Endothelial cell of hepatic sinusoid (primary cell): ENCODE measurements around the gene IFT27.

ENCODE experiments used
- in situ Hi-C: cut with HindIII; loops from 2 replicates; pipeline ENCODE4 v1.10.0; 2017; ENCODE audit warnings: low sequenced_read_pairs

The IFT27 gene, protein sequence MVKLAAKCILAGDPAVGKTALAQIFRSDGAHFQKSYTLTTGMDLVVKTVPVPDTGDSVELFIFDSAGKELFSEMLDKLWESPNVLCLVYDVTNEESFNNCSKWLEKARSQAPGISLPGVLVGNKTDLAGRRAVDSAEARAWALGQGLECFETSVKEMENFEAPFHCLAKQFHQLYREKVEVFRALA

DNA sequence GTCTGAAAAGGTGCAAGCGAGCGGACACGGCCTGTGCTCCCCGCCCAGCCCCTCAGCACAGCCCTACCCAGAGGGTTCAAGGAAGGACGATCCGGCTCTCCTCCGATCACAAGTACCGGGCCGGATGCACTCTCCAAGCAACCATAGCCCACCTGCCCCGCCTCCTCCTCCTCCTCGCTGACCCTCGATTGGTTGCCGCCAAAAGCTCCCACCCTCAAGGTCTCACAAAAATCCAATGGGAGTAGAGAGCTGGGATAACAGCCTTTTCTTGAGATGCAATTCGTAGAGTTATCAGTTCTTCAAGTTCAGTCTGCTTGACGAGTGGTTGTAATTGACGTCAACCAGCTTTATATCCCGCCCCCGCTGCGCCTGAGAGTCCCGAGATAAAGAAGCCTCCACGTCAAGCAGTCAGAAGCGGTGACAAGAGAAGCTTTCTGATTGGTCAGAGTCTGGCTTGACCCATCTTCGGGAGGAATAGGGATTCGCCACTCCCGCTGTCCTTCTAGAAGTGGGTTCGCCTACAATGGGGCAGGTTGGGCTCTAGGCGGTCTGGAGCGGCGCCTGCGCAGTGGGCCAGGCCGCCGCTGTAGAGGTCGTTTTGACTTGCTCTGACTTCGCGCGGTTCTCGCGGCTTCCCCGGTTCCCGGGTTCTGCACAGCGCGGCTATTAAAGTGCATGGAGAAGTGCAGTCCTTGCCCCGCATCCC is at the start of gene IFT27:
TSS of gene IFT27 (minus strand) at position 156 of the 706 bp plus-strand sequence. CDS start 412 bp downstream, outside the sequence.
- in situ Hi-C loops, result loop anchor here (5.0 to 10.0 kb wide), 4 partner anchors 61 to 279 kb away; partner anchors contain the start of gene KCTD17

DNA sequence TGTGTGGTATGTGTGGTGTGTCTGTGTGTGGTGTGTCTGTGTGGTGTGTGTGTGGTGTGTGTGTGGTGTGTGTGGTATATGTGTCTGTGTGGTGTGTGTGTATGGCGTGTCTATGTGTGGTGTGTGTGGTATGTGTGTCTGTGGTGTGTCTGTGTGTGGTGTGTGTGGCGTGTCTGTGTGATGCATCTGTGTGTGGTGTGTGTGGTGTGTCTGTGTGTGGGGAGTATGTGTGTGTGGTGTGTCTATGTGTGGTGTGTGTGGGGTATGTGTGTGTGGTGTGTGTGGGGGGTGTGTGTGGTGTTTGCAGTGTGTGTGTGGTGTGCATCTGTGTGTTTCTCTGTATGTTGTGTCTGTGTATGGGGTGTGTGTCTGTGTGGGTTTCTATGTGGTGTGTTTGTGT is 48.7 kb upstream of the IFT27 start:
- in situ Hi-C loops, result no loop called here

DNA sequence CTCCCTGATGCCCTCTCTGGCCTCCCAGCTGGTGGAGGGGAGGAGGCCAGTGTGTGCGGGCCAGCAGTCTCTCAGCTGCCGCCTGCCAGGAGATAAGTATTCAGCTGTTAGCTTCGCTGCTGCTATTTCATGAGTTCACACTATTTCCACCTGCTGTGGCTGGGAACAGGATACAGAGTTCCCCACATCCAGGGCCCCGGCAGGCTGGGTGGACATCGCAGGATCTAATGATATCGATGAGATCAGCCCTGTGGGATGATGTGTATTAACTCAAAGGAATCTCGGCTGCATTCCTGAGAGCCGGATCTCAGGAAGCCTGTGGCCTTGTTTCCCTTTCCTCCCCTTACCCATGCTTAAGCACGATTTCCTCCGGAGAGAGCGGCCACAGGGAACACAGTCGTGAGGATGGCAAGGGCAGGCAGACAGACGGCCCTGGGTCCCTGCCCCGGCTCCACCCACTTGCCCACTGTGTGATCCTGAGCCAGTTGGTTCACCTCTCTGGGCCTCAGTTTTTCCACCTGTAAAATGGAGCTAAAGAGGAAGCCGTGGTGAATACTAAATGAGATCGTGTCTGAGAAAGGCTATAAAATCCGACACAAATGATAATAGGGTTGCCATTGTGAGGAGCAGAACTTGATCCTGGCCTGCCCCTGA is 47.4 kb upstream of the IFT27 start:
- in situ Hi-C loops, result no loop called here

DNA sequence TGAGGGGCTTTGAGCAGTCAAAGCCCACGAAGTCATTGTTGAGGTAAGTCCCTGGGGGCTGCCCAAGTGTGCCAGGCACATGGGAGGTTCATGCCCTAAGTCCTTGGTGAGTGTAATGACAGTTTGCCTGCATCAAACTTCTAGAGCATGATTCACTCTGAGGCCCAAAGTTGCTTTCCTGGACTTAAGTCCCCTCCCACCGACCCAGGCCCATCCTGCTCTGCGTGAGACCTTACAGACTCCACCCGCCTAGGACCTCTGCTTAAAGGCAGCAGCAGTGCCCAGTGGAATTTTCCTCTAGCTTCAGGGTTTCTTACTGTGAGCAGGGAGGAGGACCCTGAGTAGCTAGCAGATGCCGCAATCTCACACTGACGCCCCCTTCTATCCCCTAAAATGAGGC is 46.7 kb upstream of the IFT27 start:
- in situ Hi-C loops, result no loop called here

DNA sequence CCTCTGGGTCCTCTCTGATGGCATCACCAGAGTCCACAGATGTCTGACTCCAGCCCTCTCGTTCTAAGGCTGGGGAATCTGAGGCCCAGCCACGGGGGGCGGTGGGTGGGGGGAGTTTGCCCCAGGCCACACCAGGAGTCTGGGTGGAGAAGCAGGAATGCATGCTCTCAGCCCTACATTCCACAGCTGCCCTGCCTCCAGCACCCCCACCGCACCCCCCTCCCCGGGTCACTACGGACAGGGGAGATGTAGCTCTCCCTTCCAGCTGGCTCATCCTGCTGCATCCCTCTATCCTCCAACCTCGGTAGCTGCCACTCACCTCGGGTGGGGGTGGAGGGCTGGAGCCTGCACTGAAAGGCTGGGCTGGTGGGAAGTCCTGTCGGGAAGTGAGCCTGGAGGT is 43.2 kb upstream of the IFT27 start:
- in situ Hi-C loops, result no loop called here

DNA sequence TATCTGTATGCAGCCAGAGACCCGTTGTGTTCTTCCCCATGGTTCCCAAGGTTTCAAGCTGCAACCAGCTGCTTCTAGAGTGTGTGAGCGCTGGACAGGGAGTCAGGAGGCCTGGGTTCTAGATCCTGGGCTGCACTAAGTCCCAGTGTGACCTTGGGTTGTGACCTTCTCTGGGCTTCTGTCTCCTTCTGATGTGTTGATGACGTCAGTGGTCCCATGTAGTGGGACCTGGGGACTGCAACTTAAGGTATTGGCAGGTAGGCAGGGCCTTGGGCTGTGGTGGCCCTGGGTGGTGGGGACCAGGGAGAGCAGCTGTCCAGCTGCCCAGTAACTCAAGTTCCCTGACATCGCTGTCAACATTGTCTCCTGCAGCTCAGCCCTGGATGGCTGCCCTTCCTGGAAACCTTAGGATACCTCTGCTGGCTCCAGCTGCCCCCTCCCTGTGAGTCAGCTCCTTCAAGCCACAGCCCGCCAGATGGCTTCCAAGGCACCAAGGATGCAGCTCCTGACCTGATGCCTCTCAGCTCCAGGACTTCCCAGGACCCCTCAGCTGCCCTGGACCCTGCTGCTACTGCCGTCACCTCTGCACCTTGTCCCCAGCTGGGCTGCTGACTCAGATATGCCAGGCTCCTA is 42.2 kb upstream of the IFT27 start:
- in situ Hi-C loops, result no loop called here

DNA sequence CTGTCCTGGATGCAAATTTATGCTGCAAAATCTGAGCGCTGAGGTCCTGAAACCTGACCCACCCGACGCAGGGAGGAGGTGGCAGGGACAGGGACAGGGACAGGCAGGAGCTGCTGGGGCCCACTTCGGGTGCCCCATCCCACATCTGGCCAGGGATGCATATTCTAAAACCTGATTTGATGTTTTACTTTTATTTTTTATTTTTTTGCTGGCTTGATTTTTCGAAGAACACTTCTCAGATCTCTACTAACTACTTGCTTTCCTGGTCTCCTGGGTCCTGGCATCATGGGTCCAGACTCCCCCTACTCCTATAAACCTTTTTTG is 41.6 kb upstream of the IFT27 start:
- in situ Hi-C loops, result no loop called here

DNA sequence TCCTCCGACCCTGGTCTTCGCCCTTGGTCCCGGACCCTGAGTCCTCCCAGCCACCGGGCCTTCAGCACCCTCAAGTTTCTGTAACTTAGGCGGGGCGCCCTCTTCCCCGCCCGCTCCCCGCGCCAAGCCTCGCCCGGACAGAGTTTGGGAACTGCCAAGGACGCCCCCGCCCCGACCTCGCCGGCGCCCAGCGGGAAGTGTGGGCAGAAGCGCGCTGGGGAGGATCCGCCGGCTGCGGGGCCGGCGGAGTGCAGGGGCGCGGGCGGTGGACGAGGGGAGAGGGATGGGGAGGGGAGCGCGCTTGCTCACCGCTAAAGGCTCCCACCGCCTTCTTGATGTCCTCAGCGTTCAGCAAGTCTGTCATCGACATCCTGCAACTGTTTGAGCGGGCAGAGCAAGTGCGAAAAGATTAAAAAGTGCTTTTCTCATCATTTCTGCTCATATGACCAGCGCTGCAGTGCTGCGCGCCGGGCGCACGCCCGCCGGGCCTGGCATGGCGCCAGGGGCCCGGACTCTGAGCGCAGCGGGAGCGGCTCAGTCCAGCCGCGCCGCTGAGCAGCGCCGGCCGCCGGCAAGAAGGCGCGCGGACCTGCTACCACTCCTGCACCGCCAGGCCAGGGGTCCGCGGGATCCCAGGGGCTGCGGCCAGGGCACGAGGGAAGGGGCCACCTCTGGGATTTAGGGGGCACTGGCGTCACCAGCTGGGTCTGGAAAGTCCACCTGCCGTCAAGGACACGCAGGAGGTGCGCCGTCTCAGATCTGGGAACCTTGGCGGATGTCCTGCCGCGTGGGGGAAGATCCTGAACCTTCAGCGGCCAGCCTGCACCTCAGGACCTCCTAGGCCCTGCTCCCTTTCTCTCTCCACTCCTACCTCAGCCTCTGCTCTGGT is 41.0 kb upstream of the IFT27 start, which contains the start of gene PVALB:
TSS of gene PVALB (minus strand) at position 400 of the 889 bp plus-strand sequence. CDS start at position 370, 30 bp downstream.
- in situ Hi-C loops, result no loop called here

DNA sequence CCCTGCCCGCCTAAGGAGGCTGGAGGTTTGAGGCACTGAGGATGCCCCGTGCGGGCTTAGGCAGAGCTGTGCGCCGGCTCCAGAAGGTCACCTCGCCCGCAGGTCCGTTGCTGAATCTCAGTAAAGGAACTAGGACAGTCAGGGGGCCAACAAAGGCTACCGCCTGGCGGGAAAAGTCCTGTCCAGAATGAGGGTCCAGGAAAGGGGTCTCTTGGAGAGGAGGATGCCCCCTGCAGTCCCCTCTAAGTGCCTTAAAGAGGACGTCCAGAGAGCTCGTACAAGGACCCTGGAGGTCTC is 40.4 kb upstream of the IFT27 start:
- in situ Hi-C loops, result no loop called here

DNA sequence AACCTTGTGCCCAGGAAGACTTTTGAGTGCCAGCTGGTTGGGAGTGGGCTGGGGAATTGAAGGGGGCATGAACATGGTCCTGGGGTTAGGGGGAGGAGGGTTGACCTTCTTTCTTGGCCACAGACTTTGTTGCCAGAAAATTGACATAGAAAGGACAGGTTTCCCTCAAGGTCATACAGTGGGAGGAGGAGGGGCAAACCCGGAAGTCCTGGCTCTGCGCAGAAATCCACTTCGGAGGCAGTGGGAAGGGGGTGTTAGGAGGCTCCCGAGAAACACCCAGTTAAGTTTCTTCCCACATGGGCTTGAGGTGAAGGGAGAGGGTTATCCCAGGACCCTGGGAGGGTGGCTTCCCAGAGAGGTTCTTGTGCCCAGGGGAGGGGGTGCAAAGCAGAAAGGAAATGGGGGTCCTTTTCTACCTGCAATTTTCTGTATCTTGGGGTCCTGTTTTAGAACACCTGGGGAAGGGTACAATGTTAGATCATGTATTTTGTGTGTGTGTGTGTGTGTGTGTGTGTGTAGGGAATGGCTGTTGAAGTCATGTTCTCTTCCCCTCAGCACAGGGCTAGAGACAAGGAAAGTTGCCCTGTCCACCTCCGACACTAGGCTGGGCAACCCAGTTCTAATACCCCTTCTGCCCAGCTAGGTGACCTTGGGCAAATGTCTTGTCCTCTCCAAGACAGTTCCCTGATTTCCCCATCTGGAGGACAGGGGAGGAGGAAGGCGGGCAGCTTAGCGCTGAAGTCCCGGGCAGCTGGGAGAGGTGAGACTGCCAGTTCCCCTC is 39.8 kb upstream of the IFT27 start:
- in situ Hi-C loops, result no loop called here

DNA sequence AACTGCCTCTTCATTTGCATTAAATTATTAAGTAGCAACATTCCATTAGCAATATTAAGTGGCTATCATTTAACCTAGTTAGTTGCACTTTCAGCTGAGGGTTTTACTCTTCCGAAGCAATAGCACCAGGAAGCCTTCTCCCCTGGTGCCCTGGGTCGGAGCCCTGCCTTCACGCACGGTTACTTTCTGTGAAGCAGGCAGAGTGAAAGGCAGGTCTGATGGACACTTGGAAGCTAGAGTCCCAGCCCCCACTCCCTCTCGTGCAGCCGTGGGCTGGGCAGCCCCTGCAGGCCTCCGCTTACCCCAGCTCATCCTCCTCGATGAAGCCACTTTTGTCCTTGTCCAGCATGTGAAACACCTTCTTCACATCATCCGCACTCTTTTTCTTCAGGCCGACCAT is 38.9 kb upstream of the IFT27 start:
- in situ Hi-C loops, result no loop called here

DNA sequence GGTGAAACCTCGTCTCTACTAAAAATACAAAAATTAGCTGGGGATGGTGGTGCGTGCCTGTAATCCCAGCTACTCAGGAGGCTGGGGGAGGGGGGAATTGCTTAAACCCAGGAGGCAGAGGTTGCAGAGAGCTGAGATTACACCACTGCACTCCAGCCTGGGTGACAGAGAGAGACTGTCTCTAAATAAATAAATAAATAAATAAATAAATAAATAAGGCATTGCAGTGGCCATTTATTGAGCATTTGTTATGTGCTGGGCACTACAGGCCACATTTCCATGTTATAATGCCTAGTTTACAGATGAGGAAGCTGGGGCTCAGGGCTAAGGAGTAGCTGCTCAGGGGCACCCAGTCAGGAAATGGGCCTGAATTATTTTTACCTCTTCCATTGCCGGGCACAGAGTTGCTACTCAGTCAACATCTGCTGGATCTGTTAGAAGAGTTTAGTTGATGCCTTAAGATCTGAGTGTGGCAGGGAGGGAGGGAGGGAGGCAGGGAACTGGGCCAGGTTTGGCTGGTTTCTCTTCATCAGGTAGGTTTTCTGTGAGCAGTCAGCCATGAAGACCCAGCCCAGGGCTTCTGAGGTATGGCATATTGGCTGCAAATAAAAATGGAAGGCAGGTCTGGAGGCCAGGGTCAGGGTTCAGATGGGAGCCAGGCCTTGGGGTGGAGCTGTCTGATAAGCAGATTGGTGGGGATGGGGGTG is 35.3 kb upstream of the IFT27 start:
- in situ Hi-C loops, result no loop called here

DNA sequence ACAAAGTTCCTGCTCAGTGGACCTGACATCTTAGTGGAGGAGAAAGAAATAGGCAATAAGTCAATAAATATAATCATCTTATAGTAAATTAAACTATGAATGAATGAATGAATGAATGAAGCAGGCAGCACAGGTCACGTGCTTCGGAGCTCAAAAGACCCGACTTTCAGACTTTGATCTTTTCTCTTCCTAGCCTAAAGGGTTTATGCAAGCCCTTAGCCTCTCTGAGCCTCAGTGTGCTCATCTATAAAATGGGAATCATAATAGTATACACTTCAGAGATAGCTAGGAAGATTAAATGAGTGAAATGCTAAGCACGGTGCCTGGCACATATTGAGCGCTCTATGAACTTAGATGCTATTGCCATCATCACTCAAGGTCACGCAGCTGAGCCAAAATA is 33.4 kb upstream of the IFT27 start:
- in situ Hi-C loops, result no loop called here

DNA sequence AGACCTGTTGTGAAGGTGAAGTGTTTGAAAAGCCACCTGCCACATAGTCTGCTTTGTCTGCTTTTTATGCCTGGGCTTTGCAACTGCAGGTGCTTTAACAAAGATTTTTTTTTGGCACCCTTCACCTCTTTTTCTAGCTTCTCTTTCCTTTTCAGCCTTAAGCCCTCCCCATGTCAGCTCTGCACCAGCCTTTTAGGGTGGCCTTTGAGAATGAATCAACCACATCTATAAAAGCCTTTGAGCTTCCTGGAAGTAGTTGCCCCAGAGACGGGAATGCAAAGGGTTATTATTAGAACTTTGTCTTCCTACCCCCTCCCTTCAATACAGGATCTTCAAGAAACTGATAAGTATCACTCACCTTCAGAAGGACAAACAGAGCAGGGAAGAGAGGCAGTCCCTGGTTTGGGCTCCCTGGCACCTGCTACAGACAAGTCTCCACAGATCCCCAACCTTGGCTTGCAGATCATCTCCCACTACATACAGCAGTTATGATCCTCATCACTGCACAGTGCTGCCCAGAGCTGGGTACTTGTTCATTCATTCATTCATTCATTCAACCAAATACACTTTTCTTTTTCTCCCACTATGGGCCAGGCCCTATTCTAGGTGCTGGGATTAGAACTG is 32.9 kb upstream of the IFT27 start:
- in situ Hi-C loops, result no loop called here

DNA sequence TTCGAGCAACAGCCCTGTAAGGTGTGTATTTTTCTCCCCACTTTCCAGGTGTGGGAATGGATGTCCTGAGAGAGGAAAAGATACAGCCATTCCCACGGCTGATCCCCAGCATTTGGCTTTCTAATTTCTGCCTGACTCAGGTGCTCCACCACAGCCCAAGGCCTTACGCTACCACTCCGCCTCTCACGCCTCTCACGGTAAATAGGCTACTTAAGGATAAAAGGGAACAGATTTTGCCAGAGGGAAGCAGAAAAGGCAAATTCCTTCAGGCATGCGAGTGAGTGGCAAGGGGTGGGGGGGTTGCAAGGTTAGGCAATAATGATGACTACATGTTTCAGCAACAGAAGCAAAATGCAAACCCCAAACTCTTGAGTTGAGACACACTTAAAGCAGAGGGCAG is 31.7 kb upstream of the IFT27 start:
- in situ Hi-C loops, result no loop called here

DNA sequence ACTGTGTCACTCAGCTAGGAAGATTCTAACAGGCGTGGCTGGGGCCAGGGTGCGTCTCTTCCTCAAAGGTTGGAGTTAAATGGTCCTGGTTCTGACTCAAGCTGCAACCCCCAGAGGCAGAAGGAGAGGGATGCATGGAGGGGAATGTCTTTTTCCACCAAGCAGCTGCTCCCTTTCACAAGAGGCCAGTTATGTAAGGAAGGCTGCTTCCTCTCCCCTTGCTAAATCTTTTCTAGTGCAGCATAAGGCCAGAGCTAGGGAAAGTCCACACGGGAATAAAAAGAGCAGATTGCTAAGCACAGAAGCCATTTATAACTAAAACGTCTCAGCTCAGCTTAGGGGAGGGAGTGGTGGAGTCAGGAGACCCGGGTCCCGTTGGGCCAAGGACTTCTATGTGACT is 30.9 kb upstream of the IFT27 start:
- in situ Hi-C loops, result no loop called here

DNA sequence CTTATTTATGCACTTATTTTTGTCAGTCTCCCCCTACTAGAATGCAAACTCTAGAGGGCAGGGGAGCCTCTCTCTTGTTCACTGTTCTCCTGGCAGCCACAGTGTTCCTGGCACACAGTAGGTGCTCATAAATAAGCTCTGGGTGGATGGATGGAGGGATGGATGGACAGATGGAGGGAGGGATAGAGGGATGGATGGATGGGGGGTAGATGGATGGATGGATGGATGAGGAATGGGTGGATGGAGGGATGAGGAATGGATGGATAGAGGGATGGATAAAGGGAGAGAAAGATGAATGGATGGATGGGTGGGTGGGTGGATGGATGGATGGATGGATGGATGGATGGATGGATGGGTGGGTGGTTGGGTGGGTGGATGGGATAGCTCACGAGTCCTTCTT is 27.4 kb upstream of the IFT27 start:
- in situ Hi-C loops, result no loop called here

DNA sequence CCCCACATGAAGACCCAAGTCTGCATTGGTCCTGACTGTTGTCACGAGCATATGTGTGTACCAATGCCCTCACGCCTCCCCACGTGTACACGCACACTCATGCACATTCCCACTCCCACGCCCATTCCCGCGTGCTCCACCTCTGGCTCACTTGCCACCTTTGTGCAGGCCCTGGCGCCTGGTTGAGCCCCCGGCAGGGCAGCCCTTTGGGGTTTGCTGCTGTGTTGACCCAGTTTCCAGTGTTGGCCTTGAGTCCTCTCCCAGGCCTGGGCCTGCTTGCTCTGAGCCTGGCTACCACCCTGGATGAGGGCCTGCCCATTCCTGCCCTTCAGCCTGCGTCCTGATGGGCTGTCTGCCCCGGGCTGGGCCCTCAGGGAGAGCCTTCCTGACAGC is 22.8 kb upstream of the IFT27 start:
- in situ Hi-C loops, result no loop called here
